PC-3 (cell line): ENCODE data around the gene PFKFB3.

Experiments
- EZH2 ChIP-seq: fragments of 300-600 bp; sonication (generic); IDR thresholded peaks from one replicate; pipeline ENCODE4 v1.6.1; 2017; ENCODE audit warnings: antibody characterized with exemption, mild to moderate bottlenecking, low read length; ENCODE audit not compliant: unreplicated experiment
- EZH2phosphoT487 ChIP-seq: fragments of 300-600 bp; sonication (generic); IDR thresholded peaks from 2 replicates; pipeline ENCODE4 v1.6.1; 2018; ENCODE audit warnings: mild to moderate bottlenecking, antibody characterized with exemption, low read length, borderline replicate concordance
- TF ChIP-seq, protein P1 (sequence below): fragments of 300-600 bp; sonication (generic); conservative IDR thresholded peaks from 2 replicates; pipeline ENCODE4 v1.5.1; 2017; ENCODE audit warnings: antibody characterized with exemption, low read depth, mild to moderate bottlenecking, low read length

DNA sequence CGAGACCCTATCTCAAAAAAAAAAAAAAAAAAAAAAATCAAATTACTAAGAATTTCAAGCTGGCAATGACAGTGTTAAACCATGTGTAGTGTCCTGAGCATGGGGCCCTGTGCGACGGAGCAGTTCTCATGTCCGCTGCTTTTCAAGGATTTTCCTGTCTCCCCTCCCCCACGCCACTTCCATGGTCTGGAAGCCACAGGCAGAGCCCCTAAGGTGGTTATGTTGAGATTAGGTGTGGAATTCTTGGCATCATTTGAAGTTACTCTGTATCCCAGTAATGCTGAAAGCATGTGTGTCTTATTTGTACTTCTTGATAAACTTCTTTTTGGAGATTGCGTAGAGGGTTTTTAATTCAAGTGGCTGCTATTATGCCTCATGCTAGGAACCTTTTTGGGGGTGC, 65.2 kb downstream of the PFKFB3 start:
- TF ChIP-seq, protein P1, sequence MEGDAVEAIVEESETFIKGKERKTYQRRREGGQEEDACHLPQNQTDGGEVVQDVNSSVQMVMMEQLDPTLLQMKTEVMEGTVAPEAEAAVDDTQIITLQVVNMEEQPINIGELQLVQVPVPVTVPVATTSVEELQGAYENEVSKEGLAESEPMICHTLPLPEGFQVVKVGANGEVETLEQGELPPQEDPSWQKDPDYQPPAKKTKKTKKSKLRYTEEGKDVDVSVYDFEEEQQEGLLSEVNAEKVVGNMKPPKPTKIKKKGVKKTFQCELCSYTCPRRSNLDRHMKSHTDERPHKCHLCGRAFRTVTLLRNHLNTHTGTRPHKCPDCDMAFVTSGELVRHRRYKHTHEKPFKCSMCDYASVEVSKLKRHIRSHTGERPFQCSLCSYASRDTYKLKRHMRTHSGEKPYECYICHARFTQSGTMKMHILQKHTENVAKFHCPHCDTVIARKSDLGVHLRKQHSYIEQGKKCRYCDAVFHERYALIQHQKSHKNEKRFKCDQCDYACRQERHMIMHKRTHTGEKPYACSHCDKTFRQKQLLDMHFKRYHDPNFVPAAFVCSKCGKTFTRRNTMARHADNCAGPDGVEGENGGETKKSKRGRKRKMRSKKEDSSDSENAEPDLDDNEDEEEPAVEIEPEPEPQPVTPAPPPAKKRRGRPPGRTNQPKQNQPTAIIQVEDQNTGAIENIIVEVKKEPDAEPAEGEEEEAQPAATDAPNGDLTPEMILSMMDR, result no peak
- TF ChIP-seq EZH2phosphoT487 (no peak), EZH2 (no peak)
